Measurements from ENCODE around the gene MCEMP1.

DNA sequence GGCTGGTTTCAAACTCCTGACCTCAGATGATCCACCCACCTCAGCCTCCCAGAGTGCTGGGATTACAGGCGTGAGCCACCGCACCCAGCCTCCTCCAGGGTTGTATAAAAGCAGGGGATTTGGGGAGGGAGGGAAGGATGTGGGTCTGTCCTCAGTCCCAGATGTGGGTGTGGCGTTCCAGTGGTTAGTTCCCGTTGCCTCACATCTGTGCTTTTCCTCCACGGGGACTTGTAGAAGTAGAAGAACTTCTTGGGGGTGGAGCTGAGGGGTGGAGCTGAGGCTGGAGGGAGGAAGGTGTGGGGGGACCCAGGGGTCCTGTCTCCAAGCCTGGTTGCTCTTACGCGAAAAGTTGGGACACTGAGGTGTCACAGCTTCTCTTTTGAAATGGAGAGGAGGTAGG lies 514 bp upstream of the MCEMP1 start:
- no peak for TF ChIP-seq NANOG (IDR thresholded peaks at IDR 0.05; ENCODE audit: borderline replicate concordance)
- TF ChIP-seq, protein P1, sequence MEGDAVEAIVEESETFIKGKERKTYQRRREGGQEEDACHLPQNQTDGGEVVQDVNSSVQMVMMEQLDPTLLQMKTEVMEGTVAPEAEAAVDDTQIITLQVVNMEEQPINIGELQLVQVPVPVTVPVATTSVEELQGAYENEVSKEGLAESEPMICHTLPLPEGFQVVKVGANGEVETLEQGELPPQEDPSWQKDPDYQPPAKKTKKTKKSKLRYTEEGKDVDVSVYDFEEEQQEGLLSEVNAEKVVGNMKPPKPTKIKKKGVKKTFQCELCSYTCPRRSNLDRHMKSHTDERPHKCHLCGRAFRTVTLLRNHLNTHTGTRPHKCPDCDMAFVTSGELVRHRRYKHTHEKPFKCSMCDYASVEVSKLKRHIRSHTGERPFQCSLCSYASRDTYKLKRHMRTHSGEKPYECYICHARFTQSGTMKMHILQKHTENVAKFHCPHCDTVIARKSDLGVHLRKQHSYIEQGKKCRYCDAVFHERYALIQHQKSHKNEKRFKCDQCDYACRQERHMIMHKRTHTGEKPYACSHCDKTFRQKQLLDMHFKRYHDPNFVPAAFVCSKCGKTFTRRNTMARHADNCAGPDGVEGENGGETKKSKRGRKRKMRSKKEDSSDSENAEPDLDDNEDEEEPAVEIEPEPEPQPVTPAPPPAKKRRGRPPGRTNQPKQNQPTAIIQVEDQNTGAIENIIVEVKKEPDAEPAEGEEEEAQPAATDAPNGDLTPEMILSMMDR (conservative IDR thresholded peaks at IDR 0.05; ENCODE audit: low read depth in 2 of 2) = no peak
- no peak for TF ChIP-seq STAT1 (IDR thresholded peaks at IDR 0.05; ENCODE audit: unreplicated experiment)

Measured in GM23338 (cell line).